ENCODE measurements around the gene PDZD7. TPM values are rescaled to one million over a fixed set of nuclear protein-coding genes. Genes with fewer than 3 reads are reported as not detected.

The PDZD7 gene
- polyA plus RNA-seq, 1 of the 3 experiments (the other 2 are of a cell fraction) = 1.9 TPM

- H3K4me2 ChIP-seq = peak overlapping the region; percentile 94; the same call in 1 of the 2 replicates
- no peak overlapping the region for H2AFZ ChIP-seq (ENCODE audit: low read depth)
- POLR2A ChIA-PET = interaction anchor here (2.9 kb wide), 1 partner anchor 20 kb away, joined by 11 read pairs; no protein-coding TSS in a partner anchor
- no peaks in the 10 kb centered on the region for H3K36me3 ChIP-seq (replicated peaks in 1 of 2; ENCODE audit: control insufficient read depth in 1 of 2, insufficient read depth in 2 of 2, low read length in 1 of 2)
- no peak overlapping the region for H3K4me3 ChIP-seq (ENCODE audit: low read depth in 2 of 2, low read length in 1 of 2)
- WGBS (ENCODE audit: low lambda C conversion rate) = 57% methylated on average over 19 of the region's 19 CpGs
- H4K20me1 ChIP-seq (ENCODE audit: insufficient read depth) = no peaks in the 10 kb centered on the region
- TF ChIP-seq GATA2 (CRISPR knock-in tag; IDR thresholded peaks at IDR 0.05) (no peak), GABPA (IDR thresholded peaks at IDR 0.05; ENCODE audit: low read depth) (no peak), FOXM1 (IDR thresholded peaks at IDR 0.05; ENCODE audit: low read depth) (no peak), RFX5 (IDR thresholded peaks at IDR 0.05; ENCODE audit: low read length) (no peak), SIN3A (IDR thresholded peaks at IDR 0.05; ENCODE audit: borderline replicate concordance, low read depth, low read length) (no peak), REST (IDR thresholded peaks at IDR 0.05; ENCODE audit: low read depth, low read length) (no peak), NFIC (IDR thresholded peaks at IDR 0.05; ENCODE audit: borderline replicate concordance) (no peak), FOXJ3 (CRISPR knock-in tag; IDR thresholded peaks at IDR 0.05) (no peak), ZBTB33 (IDR thresholded peaks at IDR 0.05; ENCODE audit: borderline replicate concordance, low read depth) (no peak), CTCF (IDR thresholded peaks at IDR 0.05) (no peak), CHD2 (IDR thresholded peaks at IDR 0.05; ENCODE audit: low read length, partially characterized antibody) (no peak), POLR2AphosphoS5 (IDR thresholded peaks at IDR 0.05; ENCODE audit: low read depth, low read length) (no peak), YY1 (IDR thresholded peaks at IDR 0.05; ENCODE audit: low read depth) (no peak), TAF1 (IDR thresholded peaks at IDR 0.05; ENCODE audit: borderline replicate concordance, low read depth, low read length) (no peak), EP300 (IDR thresholded peaks at IDR 0.05; ENCODE audit: borderline replicate concordance in 1 of 2, low read depth in 1 of 2, low read length in 1 of 2) (no peak), MXI1 (IDR thresholded peaks at IDR 0.05; ENCODE audit: low read depth, low read length) (no peak), MEF2A (IDR thresholded peaks at IDR 0.05; ENCODE audit: borderline replicate concordance, low read depth) (no peak), EZH2phosphoT487 (IDR thresholded peaks at IDR 0.05; ENCODE audit: borderline replicate concordance, low read depth) (no peak), MAX (IDR thresholded peaks at IDR 0.05; ENCODE audit: low read depth) (no peak)
- no peaks in the 10 kb centered on the region for H3K9me2 ChIP-seq
- H3K27ac ChIP-seq (ENCODE audit: low read depth in 2 of 2, low read length in 1 of 2) = no peak overlapping the region
- H3K79me2 ChIP-seq (ENCODE audit: insufficient read depth) = peaks cover 24% of the 10 kb centered on the region
- H3K4me1 ChIP-seq (ENCODE audit: control insufficient read depth in 1 of 2, insufficient read depth in 2 of 2, low read depth in 1 of 2, low read length in 1 of 2) = peaks cover 19 to 37% of the 10 kb centered on the region in 2 experiments; a peak in 3 of 4 replicates
- H3F3A ChIP-seq (replicated peaks; ENCODE audit: insufficient read depth) = peaks cover 2% of the 10 kb centered on the region
- H3K9ac ChIP-seq = no peak overlapping the region
- H3K9me3 ChIP-seq = no peaks in the 10 kb centered on the region
- CTCF ChIA-PET = interaction anchor here (0.7 to 18.9 kb wide), 10 partner anchors 11 to 77 kb away, joined by 3 to 234 read pairs (median 18); no protein-coding TSS in a partner anchor
- no peak for DNase-seq
- H3K27me3 ChIP-seq (ENCODE audit: insufficient read depth) = no peaks in the 10 kb centered on the region
Measured at GRCh38 chr10:101063050-101063525, 32.2 kb upstream of the PDZD7 start.
